NCI-H146 treated with DMSO at 0.1 percent for 48 hours (cell line): Measurements from ENCODE around the gene PTGER3.

Experiments used
- DNase-seq: peaks from one replicate; lab custom pipeline; 2025; ENCODE audit not compliant: unreplicated experiment; lab: John Stamatoyannopoulos, UW

Gene PTGER3

GRCh38 chr1:71053146-71053545 lies 5.5 kb upstream of the PTGER3 start:
- DNase-seq = no peak

DNA sequence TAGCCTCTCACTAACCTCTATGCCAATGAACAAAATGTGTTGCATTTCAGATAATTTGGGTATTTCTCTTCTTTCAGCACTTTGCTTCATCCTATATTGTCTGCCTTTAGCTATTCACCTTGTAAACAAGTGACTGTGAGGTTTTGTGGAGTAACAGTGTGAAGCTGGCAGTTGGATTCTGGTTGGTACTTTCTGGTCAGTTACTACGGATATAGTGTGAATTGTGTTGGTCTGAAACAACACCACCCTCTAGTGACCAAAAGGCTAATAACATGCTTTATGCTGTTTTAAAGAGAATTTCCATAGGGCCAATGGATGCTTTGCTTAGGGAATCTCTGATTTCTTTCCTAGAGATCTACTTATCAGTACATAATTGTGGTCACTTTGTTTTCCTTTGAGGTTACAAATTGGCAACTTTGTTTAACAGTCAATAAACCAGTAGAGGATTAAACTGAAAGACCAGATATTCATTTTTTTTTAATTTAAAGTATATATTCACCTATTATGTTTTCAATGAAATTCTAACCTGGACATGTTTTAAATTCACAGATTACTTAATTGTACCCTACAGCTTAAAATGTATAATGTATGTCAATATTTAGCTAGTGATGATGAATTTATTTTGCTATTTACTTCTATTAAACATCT lies 2.5 kb upstream of the PTGER3 start:
- peak; percentile 50 for DNase-seq

DNA sequence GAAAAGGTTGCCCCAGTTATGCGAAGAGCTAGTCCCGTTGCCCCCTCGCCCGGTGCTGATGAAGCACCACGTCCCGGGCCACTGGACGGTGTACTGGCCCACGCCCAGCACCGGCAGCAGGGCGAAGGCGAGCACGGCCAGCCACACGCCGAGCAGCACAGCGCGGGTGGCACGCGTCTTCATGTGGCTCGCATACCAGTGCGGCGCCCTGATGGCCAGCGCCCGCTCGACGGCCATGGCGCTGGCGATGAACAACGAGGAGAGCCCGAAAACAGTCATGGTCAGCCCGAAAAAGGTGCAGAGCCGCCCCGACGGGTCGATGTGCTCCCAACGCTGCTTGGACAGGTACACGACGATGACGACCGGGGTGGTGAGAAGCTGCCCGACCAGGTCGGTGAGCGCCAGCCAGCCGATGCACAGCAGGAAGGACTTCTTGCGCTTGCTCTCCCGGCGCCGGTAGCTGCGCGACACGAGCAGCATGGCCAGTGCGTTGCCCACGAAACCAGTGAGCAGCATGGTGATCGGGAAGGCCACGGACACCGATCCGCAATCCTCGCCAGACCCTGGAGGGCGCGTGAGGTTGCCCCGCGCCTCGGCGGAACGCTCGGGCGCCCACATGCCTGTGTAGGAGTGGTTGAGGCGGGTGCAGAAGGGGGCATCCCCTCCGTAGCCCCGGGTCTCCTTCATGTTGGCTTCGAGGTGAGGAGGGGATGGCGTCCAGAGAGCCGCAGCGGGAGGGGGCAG lies 553 bp downstream of the PTGER3 start:
- no peak for DNase-seq

DNA sequence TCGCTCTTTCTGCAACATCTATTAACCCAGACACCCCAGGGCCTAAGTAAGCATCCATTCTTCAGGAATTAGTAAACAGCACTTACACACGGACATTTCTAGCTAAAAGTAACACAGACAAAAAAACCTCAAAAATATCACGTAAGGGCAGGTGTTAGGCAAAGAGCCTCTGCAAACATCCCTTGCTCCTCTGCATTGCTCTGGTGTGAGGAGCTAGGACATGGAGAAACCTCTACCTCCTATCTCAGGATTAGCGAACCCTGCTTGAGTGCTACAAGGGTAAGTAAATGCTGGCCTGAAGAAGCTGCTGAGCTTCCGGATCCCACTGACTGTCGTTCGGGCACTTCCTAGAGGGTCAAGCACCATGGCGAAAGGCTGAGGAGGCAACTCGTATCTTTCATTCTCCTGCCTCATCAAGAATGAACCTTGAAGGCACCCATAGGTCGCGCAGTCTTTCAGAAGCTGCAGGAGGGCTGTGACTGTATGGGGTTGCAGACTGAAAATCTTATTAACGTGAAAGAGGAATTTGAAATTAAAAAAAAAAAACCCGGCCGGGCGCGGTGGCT lies 2.1 kb downstream of the PTGER3 start:
- DNase-seq = no peak

DNA sequence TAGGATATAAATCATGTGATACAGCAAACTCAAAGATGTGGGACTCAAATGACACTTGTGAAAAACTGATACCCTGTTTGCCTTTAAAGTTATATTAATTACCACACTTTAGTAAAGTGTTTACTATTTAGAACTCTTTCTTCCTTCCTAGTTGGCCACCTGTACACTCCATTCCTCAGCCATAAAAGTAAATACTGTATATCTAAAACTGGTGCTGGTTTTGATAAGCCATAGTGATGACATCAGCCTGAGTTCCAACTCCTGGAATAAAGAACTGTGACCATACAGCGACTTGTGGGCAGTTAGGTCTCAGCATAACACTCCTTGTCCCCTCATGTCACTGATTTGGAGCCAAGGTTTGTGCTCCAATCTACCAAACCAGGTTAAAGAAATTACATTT lies 2.8 kb downstream of the PTGER3 start:
- no peak for DNase-seq

DNA sequence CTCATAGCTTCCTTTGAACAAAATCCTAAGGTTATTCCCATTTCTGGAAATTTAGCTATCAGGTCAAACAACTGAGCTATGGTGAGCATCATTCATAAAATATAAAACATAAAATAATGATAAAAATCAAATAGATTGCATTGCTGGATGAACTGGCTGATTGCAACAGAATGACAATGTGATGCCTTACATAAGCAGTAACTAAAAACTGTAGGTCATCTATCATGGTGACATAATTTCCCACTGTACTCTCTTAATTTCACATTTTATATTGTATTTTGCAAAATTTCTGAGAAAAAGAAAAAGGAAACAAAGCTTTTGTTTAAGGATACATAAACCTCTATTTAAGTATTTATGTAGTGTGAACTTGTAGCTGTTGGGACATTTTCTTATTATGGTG lies 4.6 kb downstream of the PTGER3 start:
- no peak for DNase-seq

- no peak for DNase-seq
Measured at GRCh38 chr1:71041806-71042205, 5.8 kb downstream of the PTGER3 start.

- DNase-seq = no peak
Measured at GRCh38 chr1:71039661-71040262, 7.9 kb downstream of the PTGER3 start.

- no peak for DNase-seq
Measured at GRCh38 chr1:71038942-71039341, 8.7 kb downstream of the PTGER3 start.

- DNase-seq = no peak
Measured at GRCh38 chr1:71037829-71038620, 9.6 kb downstream of the PTGER3 start.

DNA sequence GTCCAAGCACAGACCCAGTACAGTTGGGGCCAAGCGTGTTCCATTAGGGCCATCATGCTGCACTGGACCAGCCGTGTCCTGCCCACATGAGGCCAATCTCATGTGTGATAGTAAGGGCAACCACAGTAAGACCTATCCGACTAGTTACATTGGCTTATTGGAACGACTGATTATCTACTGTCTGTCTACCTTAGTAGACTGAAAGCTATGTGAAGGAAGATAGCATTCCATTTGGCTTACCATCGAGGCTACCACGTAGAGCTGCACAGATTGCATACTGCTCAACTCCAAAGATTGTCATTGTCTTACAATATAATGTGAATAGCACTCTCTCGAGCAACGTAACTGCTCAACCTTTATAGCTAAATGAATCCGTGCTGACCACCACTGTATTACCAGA lies 10.6 kb downstream of the PTGER3 start:
- DNase-seq = no peak

GRCh38 chr1:71033136-71033535 lies 14.5 kb downstream of the PTGER3 start:
- no peak for DNase-seq

DNA sequence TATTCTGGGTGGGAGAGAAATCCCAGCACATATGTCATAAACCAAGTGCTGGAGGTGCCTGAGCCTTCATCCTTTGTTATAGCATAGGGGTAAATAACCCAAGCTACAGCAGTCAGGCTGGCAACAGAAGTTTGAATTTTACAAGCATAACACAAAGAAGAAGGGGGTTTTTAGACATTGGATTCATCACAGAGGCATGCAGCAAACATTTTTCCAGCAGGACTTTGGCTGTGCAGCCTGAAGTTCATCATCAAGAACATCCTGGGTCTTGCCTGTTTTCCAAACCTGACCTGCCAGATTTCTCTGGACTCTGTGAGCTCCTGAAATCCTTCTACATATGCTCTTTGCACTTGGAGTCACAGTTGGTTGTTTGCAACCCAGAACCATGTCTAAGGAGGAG lies 16.2 kb downstream of the PTGER3 start:
- DNase-seq = no peak

GRCh38 chr1:71030026-71030425 lies 17.6 kb downstream of the PTGER3 start:
- no peak for DNase-seq

- DNase-seq = no peak
Measured at GRCh38 chr1:71028981-71029380, 18.6 kb downstream of the PTGER3 start.

- DNase-seq = no peak
Measured at GRCh38 chr1:71027991-71028390, 19.6 kb downstream of the PTGER3 start.

DNA sequence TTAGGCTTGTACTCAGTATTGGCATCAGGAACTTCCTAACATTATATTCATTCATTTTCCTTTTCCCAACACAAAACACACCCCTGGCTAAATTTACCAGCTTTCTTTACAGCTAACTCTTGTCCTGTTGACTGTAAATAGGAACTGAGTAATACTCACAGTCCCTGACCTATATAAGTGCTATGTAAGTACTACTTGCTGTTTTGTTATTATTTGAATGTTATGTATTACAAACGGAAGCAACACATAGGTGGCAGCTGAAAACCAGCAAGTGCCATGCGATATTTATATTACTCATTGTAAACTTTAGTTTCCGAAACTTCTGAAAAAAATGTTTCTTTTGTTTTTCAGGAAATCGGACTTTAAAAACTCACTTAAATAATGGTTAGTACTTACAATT lies 21.5 kb downstream of the PTGER3 start:
- no peak for DNase-seq

- DNase-seq = no peak
Measured at GRCh38 chr1:71023515-71023914, 24.1 kb downstream of the PTGER3 start.

DNA sequence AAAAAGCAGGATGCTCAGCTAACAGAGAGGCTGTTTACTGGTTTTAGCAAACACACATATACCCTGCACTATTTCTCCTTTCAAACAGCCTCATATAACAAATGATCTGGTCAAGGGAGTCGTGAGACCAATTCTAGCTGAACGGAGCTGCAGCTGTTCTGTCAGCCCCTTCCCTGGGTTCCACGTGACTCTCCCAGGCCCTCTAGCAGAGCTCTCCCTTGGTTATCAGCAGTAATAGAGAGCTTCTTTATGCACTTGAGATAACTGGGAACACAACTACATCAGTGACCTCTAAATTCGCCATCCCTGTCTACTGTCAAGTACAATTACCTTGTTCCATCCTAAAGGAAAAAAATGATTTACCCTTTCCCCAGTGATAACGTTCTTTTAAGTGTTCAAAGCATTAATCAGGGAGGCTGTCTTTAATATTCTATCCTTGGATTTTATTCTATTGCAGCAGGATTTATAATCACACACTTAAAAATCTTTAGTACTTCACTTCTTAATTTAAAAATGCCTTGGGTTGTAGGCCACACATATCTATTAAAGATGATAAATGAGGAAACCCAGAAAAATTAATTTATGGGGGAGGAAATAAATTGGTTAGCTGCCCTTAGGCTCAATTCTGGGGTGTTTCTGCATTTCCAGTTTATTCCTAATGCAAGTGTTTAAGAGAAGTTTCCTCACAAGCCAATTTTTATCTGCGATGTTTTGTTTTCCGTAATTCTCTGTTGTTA lies 28.2 kb downstream of the PTGER3 start:
- DNase-seq = no peak

DNA sequence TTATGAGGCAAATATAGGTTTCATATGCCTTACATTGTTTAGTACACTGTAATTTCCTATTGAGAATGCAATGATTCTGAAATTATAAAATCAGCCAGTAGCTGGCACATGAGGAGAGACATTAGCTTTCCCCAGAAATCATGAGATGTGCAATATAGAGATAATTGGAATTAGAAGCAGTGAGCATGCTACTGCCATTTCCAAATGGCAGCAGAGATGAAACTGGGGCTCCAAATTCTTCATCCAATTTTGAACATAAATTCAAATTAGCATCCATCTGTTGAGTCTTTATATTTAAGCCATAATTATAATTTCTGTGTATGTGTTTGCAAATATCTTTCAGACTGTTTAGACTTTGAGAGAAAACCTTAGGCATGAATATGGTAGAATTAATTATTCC lies 28.8 kb downstream of the PTGER3 start:
- no peak for DNase-seq

DNA sequence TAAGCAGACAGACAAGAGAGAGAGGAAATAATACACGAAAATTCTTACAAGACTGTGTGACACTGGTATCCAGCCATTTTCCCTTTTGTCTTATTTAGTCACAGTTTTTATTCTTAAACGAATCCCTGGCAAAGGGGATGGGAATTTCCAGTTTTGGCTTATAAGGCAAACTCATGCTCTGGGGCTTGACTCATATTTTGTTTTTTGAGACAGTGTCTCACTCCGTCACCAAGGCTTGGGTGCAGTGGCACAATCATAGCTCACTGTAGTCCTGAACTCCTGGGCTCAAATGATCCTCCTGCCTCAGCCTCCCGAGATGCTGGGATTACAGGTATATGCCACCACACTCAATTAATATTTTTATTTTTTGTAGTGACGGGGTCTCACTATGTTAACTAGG lies 31.9 kb downstream of the PTGER3 start:
- no peak for DNase-seq
